ENCODE results near the gene TOB2.
"Not testable (repeated sequence)": the region's sequence is repeated elsewhere in the genome, so short reads cannot be mapped to it uniquely, and the experiment has no call there.

Gene TOB2

DNA sequence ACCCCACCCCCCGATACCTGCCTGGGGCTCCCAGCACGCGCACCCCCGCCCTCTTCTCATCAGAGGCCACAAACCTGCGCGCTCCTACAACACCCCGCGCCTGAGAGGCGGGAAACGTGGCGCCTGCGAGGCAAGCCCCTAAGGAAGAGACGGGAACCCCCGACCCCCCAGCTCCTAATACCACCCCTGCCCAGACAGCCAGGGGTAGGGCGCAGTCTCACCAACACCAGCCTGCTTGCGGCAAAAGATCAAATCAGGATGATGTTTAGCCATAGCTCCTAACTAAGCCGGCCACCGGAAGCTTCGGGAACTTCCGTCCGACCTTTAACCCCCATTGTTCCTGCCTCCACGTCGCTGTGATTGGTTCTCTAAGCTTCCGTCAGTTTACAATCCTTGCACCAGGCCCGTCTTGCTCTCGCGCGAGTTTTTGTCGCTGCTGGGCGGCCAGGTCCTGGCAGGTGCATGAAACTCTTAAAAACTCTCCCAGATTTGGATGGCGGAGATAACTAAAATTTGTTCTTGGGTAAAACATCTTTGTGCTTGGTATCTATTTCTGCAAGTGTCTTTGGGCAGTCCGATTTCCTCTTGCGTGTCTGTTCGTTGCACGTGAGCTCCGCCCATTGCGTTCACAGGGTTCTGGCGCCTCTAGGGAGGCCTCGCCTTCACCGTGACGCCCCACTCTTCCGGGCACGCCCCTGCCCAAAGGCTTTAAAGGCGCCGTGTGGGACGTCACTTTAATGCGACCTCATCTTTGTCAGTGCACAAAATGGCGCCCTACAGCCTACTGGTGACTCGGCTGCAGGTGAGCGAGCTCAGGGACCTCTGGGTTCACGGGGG lies 22.0 kb upstream of the TOB2 start, which contains the start of the genes ACO2 and PHF5A:
Gene ACO2 (plus strand): TSS at position 737 of the 837 bp plus-strand sequence. CDS start 30 bp downstream, at position 767.
Gene PHF5A (minus strand): TSS at position 312 of the 837 bp plus-strand sequence. CDS start 39 bp downstream, at position 273.
- H3K9me3 ChIP-seq, result no peaks in the 10 kb centered on the region
- peak within 1 kb of the TSS; percentile 95 for H3K4me3 ChIP-seq
- peaks cover 40% of the 10 kb centered on the region for H3K4me1 ChIP-seq
- H3K9ac ChIP-seq, result peak within 1 kb of the TSS; percentile 94
- H3K36me3 ChIP-seq, result peaks cover 75% of the 10 kb centered on the region
- peak within 1 kb of the TSS; percentile 98 for H3K27ac ChIP-seq
- H3K27me3 ChIP-seq, result no peaks in the 10 kb centered on the region
- H3K4me2 ChIP-seq, result peak within 1 kb of the TSS; percentile 97
- H4K20me1 ChIP-seq, result peaks cover 10% of the 10 kb centered on the region; the same call in 1 of the 2 replicates
- TF ChIP-seq Cebpa-rat (IDR thresholded peaks at IDR 0.05), result no peak

DNA sequence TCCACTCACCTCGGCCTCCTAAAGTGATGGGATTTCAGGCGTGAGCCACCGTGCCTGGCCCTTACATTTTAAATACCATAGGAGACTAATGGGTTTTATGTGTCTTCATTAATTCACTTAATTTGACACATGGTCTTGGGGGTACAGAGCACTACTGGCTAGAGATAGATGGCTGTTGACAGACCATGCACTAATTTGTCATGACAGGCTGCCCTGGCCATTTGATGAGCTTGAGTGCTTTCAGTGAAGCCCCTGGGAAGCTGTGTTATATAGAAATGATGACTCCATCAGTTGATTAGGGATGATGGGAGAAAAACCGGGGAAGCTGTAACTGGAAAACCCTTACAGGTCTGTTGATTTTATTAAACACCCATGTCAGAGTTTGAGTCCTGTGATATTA lies 15.3 kb upstream of the TOB2 start:
- Histone ChIP-seq H3K4me3 (no peak overlapping the region), H3K27me3 (no peaks in the 10 kb centered on the region), H3K4me2 (no peak overlapping the region), H3K9ac (no peak overlapping the region), H3K9me3 (no peaks in the 10 kb centered on the region), H3K36me3 (peaks cover 99% of the 10 kb centered on the region), H3K4me1 (peaks cover 23% of the 10 kb centered on the region), H4K20me1 (peaks cover 15% of the 10 kb centered on the region; the same call in 1 of the 2 replicates), H3K27ac (no peak overlapping the region)
- no peak for TF ChIP-seq Cebpa-rat (IDR thresholded peaks at IDR 0.05)

DNA sequence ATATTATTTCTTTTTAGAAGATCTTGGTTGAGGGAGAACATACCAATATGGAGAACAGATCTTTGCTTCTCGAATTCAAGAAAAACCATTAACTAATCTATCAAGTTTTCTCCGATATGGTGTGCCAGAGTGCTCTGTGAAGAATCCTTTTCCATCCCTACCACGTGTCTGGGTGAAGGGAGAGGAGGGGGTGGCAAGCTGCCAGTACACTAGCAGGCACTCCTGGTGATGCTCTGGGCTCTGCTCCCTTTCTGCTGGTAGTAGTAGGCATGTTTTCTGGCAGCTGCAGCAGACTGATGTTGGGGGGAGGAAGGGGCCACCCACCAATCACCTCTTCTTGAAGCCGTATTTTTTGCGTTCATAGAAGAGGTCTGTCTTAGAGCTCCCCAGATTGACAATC lies 13.5 kb upstream of the TOB2 start:
- not testable (repeated sequence) for H3K9me3 ChIP-seq, H3K9ac ChIP-seq, H3K27ac ChIP-seq, H3K4me3 ChIP-seq, H3K27me3 ChIP-seq, H3K4me2 ChIP-seq
- peaks cover 88% of the 10 kb centered on the region for H3K36me3 ChIP-seq
- peaks cover 14% of the 10 kb centered on the region for H3K4me1 ChIP-seq
- peaks cover 15% of the 10 kb centered on the region; the same call in 1 of the 2 replicates for H4K20me1 ChIP-seq

DNA sequence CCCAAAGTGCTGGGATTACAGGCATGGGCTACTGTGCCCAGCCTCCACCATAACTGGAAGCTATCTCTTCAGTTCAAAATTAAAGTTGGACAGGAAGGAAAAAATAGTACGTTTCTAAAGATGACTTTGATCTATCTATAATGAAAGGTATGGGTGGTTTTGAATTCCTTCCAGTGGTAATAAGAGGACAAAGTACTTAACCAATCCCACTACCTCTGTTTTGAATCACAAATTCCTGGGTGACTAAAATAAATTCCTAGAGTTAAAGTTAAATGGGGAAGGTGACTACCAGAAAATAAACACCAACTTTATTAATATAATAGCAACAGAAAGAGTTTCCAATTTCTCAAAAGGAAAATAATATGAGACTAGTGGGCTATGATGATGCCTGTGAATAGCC lies 12.8 kb upstream of the TOB2 start:
- peaks cover 14% of the 10 kb centered on the region for H3K4me1 ChIP-seq
- H3K27me3 ChIP-seq, result no peaks in the 10 kb centered on the region
- no peak overlapping the region for H3K27ac ChIP-seq
- no peak overlapping the region for H3K4me2 ChIP-seq
- no peaks in the 10 kb centered on the region for H3K9me3 ChIP-seq
- no peak for TF ChIP-seq Cebpa-rat (IDR thresholded peaks at IDR 0.05)
- no peak overlapping the region for H3K9ac ChIP-seq
- no peak overlapping the region for H3K4me3 ChIP-seq
- H3K36me3 ChIP-seq, result peaks cover 82% of the 10 kb centered on the region
- peaks cover 15% of the 10 kb centered on the region; the same call in 1 of the 2 replicates for H4K20me1 ChIP-seq

DNA sequence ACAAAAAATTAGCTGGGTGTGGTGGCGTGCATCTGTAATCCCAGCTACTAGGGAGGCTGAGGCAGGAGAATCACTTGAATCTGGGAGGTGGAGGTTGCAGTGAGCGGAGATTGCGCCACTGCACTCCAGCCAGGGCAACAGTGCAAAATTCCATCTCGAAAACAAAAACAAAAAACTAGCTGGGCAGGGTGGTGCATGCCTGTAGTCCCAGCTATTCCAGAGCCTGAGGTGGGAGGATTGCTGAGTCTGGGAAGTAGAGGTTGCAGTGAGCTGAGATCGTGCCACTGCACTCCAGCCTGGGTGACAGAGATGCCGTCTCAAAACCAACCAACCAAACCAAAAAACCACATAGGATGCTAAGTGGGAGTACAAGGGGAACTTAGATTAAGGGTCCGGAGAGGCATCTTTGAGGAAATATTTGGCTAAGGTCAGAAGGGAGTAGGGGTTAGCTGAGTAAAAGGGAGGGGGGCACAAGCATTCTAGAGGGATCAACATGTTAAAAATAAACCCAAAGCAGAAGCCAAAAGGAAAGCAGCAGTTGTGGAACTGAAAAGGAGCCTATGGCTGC lies 11.6 kb upstream of the TOB2 start:
- Histone ChIP-seq H4K20me1 (peaks cover 15% of the 10 kb centered on the region; the same call in 1 of the 2 replicates), H3K36me3 (peaks cover 70% of the 10 kb centered on the region), H3K9ac (peak overlapping the region; percentile 9; the same call in 1 of the 2 replicates), H3K9me3 (no peaks in the 10 kb centered on the region), H3K27me3 (no peaks in the 10 kb centered on the region), H3K4me1 (peaks cover 14% of the 10 kb centered on the region), H3K4me3 (no peak overlapping the region), H3K27ac (no peak overlapping the region), H3K4me2 (peak overlapping the region; percentile 53)
- no peak for TF ChIP-seq Cebpa-rat (IDR thresholded peaks at IDR 0.05)

DNA sequence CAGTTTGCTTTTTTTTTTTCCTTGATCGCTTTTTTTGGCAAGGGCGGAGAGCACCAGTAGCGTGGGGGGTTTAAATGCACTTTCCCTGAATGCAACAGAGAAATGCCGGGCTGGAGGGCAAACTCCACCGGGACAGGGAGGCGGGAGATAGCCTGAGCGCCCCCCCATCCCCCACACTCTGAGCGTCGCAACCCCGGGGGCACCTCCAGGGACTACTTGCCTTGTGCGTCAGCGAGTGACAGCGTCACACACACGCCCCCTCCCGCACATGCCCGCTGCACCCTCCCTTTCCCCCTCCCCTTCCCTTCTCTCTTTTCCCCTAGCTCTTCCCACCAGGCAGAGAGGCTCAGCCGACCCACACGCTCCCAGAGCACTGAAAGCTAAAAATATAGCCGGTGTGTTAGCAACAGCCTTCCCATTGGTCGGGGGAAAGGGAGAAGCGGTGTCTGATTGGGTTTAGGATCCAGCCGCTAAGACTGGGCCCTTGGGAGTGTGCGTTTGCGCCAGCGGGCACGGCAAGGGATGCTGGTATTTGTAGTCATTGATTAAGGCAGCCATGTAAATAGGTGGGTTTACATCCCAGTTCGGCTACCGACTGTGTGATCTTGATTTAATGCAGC lies 1.7 kb upstream of the TOB2 start:
- Histone ChIP-seq H4K20me1 (peaks cover 23% of the 10 kb centered on the region), H3K4me3 (peak overlapping the region; percentile 98), H3K4me1 (peaks cover 30% of the 10 kb centered on the region), H3K36me3 (peaks cover 4% of the 10 kb centered on the region), H3K27ac (peak overlapping the region; percentile 96), H3K27me3 (no peaks in the 10 kb centered on the region), H3K9ac (peak overlapping the region; percentile 92), H3K9me3 (no peaks in the 10 kb centered on the region), H3K4me2 (peak overlapping the region; percentile 86)
- no peak for TF ChIP-seq Cebpa-rat (IDR thresholded peaks at IDR 0.05)

DNA sequence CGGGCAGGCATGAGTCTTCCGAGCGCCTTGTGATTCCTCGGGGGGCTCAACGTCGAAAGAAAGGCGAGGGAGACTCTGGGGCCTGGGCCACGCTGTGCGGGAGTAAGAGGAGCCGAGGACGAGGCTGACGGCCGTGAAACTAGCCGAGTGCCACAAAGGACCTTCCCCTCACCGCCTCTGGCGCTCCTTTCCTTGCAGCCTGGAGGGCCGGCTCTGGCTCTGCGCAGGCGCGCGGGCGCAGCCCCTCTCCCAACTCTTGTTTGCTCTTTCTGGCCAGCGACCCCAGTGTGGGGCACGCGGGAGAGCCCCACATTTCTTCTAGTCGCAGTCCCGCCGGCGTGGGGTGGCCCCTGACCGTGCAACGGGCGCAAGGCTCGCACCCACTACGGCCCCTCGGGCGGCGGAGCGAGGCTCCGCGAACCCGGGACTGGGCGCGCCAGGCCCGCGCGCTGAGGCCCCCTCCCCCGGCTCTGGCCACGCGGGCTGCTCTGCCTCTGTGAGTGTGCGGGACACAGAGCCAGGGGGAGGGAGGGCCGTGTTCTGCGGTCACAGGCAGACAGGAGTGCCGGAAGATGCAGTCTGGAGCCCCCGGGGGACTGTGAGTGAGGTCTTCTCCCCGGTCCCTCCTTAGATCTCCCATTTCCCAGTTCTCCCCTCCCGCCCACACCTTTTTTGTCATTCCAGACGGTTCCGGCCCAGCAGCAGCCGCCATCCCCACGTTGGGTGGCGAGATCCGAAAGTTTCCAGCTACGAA lies 1.0 kb upstream of the TOB2 start:
- H4K20me1 ChIP-seq, result peaks cover 29% of the 10 kb centered on the region
- TF ChIP-seq Cebpa-rat (IDR thresholded peaks at IDR 0.05), result no peak
- no peaks in the 10 kb centered on the region for H3K27me3 ChIP-seq
- H3K9ac ChIP-seq, result peak overlapping the region; percentile 92
- peaks cover 37% of the 10 kb centered on the region for H3K4me1 ChIP-seq
- H3K27ac ChIP-seq, result peak overlapping the region; percentile 96
- peaks cover 11% of the 10 kb centered on the region for H3K36me3 ChIP-seq
- no peaks in the 10 kb centered on the region for H3K9me3 ChIP-seq
- H3K4me3 ChIP-seq, result peak overlapping the region; percentile 98
- peak overlapping the region; percentile 86 for H3K4me2 ChIP-seq

DNA sequence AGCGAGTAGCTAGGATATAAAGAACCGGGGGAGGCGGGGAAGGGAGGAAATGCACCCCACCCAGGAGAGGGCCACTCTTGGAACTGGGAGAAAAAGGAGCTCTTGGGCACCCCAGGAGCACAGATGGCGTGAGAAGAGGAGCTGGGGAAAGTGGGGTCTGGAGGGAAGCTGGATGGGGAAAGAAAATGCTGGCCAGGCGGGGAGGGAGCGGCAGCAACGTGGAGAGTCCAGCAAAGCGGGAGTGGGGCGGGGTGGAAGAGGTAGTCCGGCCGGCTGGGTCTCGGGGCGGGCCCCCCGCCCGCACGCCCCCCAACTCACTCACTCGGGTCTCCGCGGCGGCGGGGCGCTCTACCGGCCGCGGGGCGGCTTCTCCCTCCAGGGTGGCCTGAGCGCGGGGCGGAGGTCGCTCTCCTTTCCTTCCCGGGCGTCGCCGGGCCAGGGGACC lies 522 bp downstream of the TOB2 start:
- H3K27me3 ChIP-seq, result no peaks in the 10 kb centered on the region
- peak overlapping the region; percentile 96 for H3K27ac ChIP-seq
- peak overlapping the region; percentile 92 for H3K9ac ChIP-seq
- H3K4me1 ChIP-seq, result peaks cover 52% of the 10 kb centered on the region
- peaks cover 45% of the 10 kb centered on the region for H4K20me1 ChIP-seq
- H3K4me2 ChIP-seq, result peak overlapping the region; percentile 86
- no peaks in the 10 kb centered on the region for H3K9me3 ChIP-seq
- peaks cover 26% of the 10 kb centered on the region for H3K36me3 ChIP-seq
- TF ChIP-seq Cebpa-rat (IDR thresholded peaks at IDR 0.05), result no peak
- peak overlapping the region; percentile 98 for H3K4me3 ChIP-seq
